T-helper 1 cell (primary cell): Measurements from ENCODE around the gene COL6A6.

Experiments used
- DNase-seq, 5 donors: peaks; one replicate each; pipeline ENCODE4 v3.0.0-alpha.2; 2012 to 2020
- total RNA-seq, 4 donors: gene quantifications; one replicate each; lab custom pipeline; 2026; lab: John Stamatoyannopoulos, UW

The COL6A6 gene, protein sequence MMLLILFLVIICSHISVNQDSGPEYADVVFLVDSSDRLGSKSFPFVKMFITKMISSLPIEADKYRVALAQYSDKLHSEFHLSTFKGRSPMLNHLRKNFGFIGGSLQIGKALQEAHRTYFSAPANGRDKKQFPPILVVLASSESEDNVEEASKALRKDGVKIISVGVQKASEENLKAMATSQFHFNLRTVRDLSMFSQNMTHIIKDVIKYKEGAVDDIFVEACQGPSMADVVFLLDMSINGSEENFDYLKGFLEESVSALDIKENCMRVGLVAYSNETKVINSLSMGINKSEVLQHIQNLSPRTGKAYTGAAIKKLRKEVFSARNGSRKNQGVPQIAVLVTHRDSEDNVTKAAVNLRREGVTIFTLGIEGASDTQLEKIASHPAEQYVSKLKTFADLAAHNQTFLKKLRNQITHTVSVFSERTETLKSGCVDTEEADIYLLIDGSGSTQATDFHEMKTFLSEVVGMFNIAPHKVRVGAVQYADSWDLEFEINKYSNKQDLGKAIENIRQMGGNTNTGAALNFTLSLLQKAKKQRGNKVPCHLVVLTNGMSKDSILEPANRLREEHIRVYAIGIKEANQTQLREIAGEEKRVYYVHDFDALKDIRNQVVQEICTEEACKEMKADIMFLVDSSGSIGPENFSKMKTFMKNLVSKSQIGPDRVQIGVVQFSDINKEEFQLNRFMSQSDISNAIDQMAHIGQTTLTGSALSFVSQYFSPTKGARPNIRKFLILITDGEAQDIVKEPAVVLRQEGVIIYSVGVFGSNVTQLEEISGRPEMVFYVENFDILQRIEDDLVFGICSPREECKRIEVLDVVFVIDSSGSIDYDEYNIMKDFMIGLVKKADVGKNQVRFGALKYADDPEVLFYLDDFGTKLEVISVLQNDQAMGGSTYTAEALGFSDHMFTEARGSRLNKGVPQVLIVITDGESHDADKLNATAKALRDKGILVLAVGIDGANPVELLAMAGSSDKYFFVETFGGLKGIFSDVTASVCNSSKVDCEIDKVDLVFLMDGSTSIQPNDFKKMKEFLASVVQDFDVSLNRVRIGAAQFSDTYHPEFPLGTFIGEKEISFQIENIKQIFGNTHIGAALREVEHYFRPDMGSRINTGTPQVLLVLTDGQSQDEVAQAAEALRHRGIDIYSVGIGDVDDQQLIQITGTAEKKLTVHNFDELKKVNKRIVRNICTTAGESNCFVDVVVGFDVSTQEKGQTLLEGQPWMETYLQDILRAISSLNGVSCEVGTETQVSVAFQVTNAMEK (N-terminal part only)
- total RNA-seq: 0 to 0.08 (median 0) reads per million in 4 donors

DNA sequence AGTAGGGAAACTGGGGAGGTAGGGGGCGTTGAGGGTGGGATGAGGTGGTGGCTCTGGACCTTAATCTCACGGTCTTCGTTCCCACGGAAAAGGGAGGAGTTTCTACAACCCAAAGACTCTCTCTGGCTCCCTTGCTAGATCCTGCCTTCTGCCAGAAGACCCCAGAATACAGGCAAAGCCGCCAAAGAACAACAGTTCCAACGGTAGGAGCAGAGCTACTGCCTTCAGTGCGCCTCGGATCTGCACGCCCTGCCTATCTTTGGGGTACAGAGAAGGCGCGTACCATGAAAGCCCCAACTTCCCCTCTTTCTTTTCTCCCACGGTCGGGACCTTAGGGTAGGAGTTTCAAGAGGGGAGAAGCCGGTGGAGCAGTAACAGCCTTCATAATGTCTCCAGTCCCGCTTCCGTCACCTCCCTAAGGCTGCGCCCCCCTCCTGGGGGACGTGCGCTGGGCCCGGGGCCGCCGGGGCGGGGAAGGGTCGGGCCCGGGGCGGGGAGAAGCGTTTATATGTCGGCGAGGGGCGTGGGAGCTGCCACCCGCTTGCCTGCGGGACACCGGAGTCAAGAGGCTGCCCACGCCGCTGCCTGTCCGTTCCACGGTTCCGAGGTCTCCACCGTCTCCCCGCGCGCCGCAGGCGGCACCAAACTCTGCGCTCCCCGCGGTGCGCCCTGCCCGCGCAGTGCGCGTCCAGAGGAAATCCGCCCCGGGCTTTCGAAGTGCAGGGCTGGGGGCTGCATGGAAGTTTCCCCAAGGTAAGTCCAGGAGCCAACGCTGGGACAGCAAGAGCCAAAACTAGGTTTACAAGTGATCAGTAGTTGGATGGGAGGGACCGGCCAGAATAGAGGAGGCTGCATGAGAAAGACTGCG is at the start of gene COL6A6:
Gene COL6A6, plus strand, starts transcription at position 533 of the 868 bp plus-strand sequence. CDS start 43,188 bp downstream, outside the sequence.
- DNase-seq: no peak

DNA sequence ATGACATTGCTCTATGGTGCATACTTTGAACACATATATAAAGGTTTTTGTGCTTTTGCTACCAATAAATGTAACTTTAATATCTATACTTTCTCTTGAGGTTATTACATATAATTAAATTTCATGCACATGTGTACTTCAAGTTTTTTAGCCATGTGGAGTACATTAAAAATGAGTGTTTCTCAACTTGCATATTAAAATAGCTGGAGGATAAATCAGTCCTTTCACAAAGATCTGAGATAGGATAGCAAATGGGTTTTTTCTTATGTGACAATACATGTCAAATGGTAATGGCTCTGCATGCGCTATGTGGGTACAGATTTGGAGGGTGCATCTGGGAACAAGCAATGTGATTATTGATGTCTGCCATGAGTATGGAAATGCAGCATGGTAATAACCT is 48.7 kb upstream of the COL6A6 start:
- no peak for DNase-seq

DNA sequence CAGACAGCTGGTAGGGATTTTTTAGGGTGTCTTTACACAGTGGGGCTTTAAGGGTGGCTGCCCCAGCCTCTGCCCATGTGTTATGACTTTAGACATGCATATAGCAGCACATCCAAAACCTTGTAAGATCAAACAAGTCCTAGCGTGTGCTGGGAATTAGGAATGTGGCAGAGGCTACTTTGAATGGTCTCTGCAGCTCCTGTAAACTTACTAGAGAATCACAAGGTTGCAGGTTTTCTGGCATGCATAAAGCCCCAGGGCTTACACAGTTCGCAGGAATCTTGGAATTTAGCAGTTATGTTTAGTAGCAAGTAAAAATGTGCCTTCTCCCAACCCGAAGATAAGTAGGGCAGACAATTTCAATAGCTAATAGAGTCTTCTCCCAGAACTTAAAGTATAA is 46.9 kb upstream of the COL6A6 start:
- no peak for DNase-seq

DNA sequence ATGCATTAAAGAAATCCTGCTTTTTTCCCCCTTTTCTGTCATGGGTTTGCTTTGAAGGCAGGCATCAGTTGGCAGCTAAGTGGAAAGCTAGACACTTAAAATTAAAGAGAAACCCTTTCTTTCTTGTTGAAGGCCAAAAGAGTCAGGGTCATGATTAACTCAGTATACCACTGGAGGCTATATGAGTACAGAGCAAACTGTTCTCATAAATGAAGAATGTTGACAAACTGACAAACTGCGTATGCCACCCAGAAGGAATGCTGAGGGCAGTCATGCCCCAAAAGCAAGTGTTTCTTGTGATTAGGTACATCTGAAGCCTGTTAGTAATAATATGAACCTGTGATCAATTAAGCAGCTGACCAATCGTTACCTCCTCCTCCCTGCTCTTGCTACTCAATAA is 43.6 kb upstream of the COL6A6 start:
- DNase-seq: no peak

DNA sequence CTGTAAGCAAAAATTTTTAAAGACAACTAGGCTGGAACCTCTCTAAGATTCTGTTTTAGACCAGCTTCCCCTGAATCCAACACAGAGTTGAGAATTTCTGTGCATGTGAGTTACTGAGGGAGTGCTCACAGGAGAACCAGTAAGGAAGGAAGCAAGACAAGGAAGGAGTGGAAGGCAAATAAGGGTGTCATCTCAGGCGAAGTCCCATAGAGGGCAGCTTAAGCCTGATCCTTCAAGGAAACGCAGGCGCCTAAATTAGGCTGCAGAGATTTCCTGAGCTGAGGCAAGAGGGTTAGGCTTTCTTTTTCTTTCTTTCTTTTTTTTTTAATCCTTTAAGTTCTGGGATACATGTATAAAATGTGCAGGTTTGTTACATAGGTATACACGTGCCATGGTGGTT is 36.2 kb upstream of the COL6A6 start:
- DNase-seq: no peak

DNA sequence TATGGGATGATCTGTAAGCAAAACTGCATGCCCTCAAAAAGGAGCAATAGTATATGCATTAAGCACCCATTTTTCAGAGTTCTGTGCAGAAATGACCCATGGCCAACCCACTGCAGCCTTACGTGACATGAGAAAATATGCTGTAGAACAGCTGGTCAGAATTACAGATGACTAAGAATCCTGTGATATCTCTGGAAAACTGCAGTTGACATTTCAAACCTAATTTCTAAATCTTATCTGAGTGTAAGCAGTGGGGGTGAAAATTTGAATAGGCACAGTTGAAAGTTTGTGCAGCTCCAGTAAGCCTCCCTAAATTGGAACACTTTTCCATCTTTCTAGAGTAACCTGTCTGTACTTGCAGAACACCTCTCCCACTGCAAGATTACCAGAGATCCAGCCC is 28.7 kb upstream of the COL6A6 start:
- no peak for DNase-seq

DNA sequence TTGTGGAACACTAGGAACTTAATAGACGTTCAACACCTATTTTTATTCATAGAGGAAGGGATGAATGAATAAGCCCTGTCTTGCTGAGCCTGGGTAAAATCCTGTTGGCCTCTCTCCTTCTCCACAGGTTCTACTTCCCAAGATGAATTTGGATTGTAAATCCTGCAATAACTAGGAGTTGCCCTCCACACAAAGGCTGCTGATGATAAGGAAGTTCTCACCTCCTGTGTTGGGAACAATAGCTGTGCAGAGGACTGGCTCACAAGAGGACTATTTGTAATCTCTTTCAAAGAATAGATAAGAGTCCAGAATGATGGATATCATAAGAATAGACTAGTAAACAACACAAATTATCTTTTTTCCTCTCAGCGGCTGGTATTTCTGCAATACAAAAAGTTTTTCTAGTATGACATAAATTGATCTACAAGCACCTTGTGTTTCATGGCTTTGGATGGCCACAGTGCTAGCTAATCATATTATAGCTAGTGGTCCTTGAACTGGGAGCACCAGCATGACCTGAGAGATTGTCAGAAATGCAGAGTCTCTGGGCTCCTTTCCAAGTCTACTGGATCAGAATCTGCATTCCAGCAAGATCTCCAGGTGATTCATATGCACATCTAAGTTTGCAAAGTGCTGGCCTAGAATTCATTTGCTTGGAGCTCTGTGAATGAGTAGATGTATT is 28.1 kb upstream of the COL6A6 start:
- DNase-seq: no peak

DNA sequence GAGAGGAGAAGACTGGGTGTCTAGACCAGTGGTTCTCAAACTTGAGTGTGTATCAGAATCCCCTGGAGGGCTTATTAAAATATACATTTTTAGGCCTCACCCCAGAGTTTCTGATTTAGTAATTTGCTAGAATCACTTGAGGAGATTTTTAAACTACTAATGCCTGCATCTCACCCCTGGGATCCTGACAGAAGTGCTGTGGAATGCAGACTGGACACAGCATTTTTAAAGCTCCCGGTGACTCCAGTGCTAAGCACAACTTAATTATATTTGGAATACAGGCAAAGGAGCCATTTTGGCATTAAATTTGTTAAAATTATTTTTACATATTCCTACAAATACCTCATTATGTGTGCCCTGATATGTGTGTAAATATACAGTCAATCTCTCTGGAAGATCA is 26.7 kb upstream of the COL6A6 start:
- DNase-seq: no peak

DNA sequence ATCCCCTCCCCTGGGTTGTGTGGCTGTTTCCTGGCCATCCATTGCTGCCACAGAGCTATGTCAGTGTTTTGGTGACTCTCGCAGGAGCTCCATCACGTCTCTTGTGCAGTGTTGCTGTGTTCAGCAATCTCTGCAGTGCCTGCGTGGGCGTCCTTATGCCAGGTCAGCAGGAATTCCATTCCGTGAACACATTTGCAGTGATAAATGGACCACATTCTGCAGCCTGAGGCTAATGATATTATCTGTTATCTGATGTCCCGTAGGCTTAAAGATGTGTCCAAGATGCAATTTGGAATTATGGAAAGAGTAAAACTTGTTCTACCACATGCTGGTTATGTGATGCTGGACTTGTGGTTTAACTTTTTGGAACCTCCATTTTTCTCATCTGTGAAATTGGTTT is 25.5 kb upstream of the COL6A6 start:
- no peak for DNase-seq

DNA sequence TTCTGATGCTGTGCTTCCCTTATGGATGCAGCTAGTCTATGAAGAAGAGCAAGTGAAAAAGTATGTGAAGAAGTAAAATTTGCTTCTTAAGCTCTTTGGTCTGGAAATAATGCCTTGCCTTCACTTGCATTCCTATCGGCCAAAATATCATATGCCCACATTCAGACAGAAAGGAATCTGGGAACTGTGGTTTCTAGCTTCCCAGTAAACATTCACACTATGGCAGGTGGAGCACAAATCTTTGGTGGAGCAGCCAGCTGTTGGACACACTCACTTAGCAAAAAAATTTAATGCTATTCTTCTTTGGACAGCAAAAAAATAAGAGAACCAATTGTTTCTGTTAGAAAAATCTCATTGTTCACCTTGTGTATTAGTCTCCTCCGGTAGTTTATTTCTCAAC is 12.3 kb upstream of the COL6A6 start:
- no peak for DNase-seq

DNA sequence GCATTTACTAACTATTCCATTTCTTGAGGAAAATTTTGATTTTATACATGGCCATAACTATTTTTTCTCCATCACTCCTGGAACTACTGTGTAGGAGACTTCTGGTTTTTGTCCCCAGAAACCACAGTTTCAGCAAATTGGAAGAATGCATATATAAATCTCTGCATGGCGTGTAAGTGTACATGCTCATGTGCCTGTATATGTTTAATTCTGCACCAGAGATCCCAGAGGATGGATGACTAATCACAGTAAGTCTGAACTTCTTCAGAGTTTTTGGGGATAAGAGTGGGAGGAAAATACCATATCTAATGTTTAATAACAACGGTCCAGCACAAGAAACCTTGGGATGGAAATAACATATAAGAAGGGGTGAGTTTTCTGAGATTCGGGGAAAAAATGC is 10.9 kb upstream of the COL6A6 start:
- no peak for DNase-seq

DNA sequence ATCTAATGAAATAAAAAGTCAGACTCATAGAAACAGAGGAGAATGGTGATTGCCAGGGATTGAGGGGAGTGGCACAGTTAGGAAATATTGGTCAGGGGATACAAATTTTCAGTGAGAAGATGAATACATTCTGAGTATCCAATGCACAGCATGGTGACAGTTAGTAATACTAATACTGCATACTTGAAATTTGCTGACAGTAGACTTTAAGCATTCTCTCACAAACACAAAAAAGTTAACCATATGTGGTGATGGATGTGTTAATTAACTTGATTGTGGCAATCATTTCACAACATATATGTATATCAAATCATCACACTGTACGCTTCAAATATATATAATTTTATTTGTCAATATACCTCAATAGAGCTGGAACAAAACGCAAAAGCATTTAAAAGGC is 9.2 kb upstream of the COL6A6 start:
- no peak for DNase-seq

DNA sequence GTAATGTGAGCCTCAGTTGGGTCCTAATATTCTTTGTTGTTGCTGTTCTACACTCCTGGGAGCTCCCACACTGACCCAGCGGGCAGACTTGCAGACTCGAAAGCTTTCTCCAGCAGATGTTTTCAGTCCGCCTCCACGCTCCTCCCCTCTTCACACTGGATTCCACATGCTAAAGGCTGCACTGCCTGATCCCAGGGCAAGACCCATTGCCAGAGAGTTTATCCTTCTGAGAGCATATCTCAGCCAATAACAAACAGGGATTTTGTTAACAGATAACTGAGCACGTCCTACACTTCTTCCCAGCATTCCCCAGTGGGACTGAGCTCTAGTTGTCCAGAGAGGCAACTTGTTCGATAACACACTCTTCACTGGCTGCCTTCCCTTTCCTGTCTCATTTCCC is 8.0 kb upstream of the COL6A6 start:
- no peak for DNase-seq

DNA sequence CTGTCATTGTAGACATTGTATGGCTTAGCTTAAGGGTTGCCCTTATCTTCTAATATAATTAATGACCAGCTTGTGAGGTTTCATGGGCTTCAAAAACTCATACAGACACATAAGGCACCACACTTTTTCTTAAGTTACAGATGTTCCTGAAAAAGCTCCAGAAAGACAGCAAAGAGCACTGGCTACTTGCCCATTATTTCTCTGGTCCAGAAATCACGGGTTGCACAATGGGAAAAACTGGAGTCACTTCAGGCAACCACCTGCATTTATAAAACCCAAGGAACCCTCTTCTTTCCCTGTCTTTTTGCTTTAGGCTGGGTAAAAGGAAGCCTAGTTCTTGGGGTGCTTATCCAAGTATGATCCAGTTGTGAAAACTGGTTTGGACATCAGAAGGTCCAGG is 2.3 kb upstream of the COL6A6 start:
- no peak for DNase-seq

DNA sequence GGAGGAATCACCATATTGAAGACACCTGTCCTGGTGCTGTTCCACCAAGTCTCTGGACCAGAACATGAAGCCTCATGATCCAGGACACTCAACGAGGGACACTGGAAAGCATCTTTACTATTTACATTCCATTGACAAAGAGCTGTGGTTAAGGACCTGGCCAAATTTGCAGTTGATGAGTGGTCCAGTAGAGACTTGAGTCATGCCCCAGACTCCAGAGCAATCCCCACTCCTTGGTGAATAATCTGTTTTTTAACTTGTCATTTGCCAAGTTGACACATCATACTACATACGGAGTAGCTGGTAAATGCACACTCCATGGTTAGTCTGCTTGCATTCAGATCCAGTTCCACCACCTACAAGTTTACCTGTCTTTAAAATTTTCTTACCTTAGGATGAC is 1.2 kb upstream of the COL6A6 start:
- DNase-seq: no peak

DNA sequence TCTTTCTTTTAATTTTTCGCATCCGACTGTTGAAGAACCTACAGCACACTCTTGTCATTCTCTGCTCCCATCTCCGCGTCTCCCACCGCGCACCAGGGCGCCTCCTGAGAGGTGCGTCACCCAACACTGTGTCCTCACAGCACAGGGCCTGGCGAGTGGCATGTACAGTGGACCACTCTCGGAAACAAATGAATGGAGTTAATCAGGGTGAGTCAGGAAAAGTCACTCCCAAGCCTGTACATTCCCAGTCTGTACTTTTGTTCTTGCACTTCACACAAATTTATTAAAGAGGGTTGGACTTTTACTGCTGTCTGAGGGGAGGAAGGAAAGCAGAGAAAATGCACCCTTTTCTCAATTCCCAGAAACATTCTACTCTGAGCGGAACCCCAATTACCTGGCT is 625 bp downstream of the COL6A6 start:
- DNase-seq: no peak

DNA sequence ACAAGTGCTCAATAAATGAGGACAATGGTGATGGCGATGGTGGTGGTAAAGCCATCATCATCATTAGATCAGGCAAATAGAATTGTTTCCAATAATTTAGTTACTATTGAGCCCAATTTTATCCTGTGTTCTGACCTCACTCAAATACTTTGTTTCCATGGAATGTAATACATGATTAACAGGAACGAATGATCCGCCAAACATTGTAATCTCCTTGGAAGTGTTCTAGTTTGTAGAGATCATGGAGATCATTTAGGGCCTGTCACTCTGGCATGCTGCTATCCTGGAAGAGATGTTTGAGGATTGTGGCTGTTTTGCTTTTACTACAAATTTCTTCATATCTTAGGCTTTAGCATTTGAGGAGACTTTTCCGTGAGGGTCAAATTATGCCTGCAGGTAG is 2.8 kb downstream of the COL6A6 start:
- DNase-seq: no peak

DNA sequence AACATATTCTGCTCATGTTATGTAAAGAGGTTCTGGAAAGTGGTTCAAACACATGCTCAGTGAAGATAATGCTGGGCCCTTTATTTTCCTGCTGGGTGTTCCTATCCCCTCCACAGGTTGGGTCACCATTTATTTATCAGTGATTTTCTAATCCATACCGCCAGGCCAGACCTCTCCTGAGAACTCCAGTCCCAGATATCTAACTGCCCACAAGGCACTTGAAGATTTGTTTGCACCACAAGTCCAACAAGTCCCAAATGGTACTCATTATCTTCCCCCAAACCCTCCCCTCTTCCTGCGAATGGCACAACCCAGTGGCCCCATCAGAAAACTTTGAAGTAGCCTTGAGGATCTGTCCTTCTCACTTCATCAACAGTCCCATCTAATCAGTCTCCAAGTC is 5.4 kb downstream of the COL6A6 start:
- no peak for DNase-seq

DNA sequence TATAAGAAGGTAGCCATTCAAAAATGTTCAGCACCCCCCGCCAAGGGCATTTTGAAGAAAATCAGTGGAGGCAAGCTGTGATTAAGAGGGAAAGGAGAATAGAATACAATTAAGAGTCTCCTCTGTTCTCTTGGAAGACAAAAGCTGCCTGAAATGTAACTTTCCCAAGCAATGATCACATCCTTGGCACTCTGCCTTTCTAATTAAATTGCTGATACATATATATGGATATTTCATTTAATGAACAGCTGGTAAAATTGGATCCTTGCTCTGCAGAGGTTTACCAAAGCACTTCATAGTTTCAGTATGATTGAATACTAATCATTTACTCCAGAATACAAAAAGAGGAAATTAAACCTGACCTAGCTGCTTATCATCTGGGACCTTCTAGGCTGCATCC is 10.4 kb downstream of the COL6A6 start:
- DNase-seq: no peak

DNA sequence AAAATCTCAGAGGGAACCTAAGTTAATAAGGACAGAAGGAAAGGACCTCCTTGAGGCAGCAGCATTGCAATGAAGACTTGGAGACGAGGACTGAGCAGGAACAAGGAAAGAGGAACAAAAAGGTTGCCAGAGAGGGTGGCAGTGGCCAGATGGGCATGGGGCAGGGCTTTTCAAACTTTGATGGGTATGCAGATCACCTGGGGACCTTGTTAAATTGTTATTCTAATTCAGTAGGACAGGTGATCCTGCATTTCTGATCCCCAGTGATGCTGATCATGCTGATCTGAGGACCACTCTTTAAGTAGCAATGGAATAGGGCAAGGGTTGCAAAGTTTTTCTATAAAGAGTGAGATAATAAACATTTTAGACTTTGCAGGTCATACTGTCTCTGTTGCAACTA is 11.1 kb downstream of the COL6A6 start:
- DNase-seq: no peak

DNA sequence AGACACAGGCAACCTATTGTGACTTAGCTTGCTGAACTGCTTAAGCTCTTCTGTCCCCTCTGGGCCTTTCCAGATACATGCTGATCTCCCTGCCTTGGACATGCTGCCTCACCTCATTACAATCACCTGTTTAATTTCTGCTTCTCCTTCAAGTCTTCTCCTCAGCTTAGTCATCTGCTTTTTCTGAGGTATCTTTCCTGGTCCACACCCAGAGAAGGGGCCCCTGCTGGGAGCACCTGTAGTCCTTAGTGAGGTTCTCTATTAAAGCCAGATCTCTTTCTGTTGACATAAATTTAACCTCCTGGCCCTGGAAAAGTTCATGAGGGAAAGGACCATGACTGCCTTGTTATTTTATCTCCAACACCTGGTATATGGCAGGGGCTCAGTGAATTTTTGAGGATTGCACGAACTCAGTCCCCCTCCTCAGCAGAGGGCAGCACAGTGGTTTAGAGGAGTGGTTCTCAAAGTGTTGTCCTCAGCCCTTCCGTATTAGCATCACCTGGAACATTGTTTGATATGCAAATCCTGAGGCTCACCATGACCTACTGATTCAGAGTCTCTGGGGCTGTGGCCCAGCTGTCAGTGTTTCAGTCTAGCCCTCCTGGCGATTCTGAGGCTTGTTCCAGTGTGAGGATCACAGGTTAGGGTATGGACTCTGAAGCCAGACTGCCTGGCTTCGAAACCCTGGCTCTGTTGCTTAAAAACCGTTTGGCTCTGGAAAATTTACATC is 12.7 kb downstream of the COL6A6 start:
- no peak for DNase-seq
